ENCODE measurements around the gene CYB561. TPM values are rescaled to one million over a fixed set of nuclear protein-coding genes. Genes with fewer than 3 reads are reported as not detected.

The CYB561 gene
- total RNA-seq, 1 experiment from 2014 or later = 67.6 TPM

DNA sequence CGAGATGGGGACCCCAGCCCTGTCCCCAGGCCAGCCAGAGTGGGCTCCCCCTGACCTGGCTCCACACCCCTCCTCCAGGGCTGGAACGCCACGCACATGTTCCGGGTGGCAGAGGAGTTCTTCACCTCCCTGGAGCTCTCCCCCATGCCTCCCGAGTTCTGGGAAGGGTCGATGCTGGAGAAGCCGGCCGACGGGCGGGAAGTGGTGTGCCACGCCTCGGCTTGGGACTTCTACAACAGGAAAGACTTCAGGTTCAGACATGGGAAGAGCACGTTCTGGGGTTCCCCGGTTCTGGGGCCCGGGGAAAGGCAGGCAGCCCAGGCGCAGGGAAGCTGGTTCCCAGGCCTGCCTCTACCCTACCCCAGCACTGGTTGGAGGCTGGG, 35.4 kb upstream of the CYB561 start:
- no peak overlapping the region for H2AFZ ChIP-seq (ENCODE audit: low read depth, low read length, poor library complexity, severe bottlenecking)
- ATAC-seq (no peak), DNase-seq (ENCODE audit: low read depth, low spot score) (no peak)
- no peak overlapping the region for H3K9ac ChIP-seq (ENCODE audit: low read length)
- no peak for TF ChIP-seq SIN3A (IDR thresholded peaks at IDR 0.05; ENCODE audit: low read depth)
- no peak for TF ChIP-seq ZFX (IDR thresholded peaks at IDR 0.05)
- TF ChIP-seq, protein P1, sequence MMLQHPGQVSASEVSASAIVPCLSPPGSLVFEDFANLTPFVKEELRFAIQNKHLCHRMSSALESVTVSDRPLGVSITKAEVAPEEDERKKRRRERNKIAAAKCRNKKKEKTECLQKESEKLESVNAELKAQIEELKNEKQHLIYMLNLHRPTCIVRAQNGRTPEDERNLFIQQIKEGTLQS (IDR thresholded peaks at IDR 0.05) = no peak
- TF ChIP-seq ELF1 (IDR thresholded peaks at IDR 0.05; ENCODE audit: borderline replicate concordance, low read depth) = no peak
- TF ChIP-seq TCF7L2 (IDR thresholded peaks at IDR 0.05; ENCODE audit: borderline replicate concordance, extremely low read depth, insufficient read depth, insufficient read length) = no peak
- H4K20me1 ChIP-seq (ENCODE audit: insufficient read depth) = no peaks in the 10 kb centered on the region
- H3K9me2 ChIP-seq (ENCODE audit: insufficient read depth) = no peaks in the 10 kb centered on the region
- H3K36me3 ChIP-seq (ENCODE audit: control insufficient read depth in 1 of 2, insufficient read depth in 2 of 2, low read length in 2 of 2) = no peaks in the 10 kb centered on the region
- H3K4me1 ChIP-seq (ENCODE audit: control insufficient read depth in 1 of 2, insufficient read depth in 2 of 2, low read length in 2 of 2) = peaks cover 13 to 36% of the 10 kb centered on the region in 2 experiments
- ChIA-PET RAD21 (ENCODE audit: low non-redundant PET in 1 of 2, low total read pairs in 2 of 2, uncharacterized antibody in 2 of 2, unreplicated experiment in 2 of 2) (no interaction called here), CTCF (interaction anchor here (0.7 to 5.7 kb wide), 5 partner anchors 13 to 56 kb away, joined by 3 to 92 read pairs (median 5); no protein-coding TSS in a partner anchor), POLR2A (no interaction called here)
- H3K27me3 ChIP-seq (ENCODE audit: insufficient read depth, low read length) = no peaks in the 10 kb centered on the region
- H3K27ac ChIP-seq (ENCODE audit: low read depth, low read length) = no peak overlapping the region
- no peak overlapping the region for H3K4me3 ChIP-seq (replicated peaks in 1 of 2; ENCODE audit: low read depth in 1 of 2, low read length in 2 of 2)
- H3K79me2 ChIP-seq (ENCODE audit: insufficient read depth, low read length) = no peaks in the 10 kb centered on the region
- H3K9me3 ChIP-seq (ENCODE audit: control insufficient read depth in 1 of 2, insufficient read depth in 1 of 2, low read depth in 1 of 2, low read length in 2 of 2) = no peaks in the 10 kb centered on the region
- H3K4me2 ChIP-seq (ENCODE audit: low read length) = no peak overlapping the region
- BruUV-seq (replicated peaks) = no TSS peak
- intact Hi-C loops (cut with micrococcal nuclease) = no loop called here

DNA sequence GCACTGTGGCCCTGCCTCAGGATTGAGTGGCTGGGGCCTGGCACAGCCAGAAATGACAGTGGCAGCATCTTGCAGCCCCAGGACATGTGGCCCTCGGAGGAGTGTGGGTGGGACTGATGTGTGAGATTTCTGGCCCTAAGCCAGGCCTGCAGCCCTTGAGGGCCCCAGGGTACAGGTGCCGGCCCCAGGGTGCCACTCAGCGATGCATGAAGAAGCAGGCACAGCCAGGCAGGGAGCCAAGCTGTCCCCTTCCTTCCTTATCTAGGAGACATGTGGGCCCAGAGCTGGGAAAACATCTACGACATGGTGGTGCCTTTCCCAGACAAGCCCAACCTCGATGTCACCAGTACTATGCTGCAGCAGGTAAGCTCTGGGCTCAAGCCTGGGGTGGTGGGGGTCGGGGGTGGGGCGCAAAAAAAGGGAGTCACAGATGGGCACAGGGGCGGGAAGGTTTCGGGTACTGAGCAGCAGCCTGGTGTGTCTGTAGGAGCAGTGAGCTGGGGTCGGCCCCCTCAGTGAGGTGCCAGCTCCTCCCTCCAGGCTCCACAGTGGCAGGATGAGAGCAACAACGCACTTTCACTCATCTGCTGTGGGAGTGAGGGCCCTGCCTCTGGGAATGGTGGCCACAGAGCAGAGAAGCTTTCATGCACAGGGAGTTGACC, 34.9 kb upstream of the CYB561 start:
- H3K9me3 ChIP-seq (ENCODE audit: control insufficient read depth in 1 of 2, insufficient read depth in 1 of 2, low read depth in 1 of 2, low read length in 2 of 2) = no peaks in the 10 kb centered on the region
- no peak overlapping the region for H3K4me2 ChIP-seq (ENCODE audit: low read length)
- H2AFZ ChIP-seq (ENCODE audit: low read depth, low read length, poor library complexity, severe bottlenecking) = no peak overlapping the region
- no peak for ATAC-seq
- no peaks in the 10 kb centered on the region for H3K36me3 ChIP-seq (ENCODE audit: control insufficient read depth in 1 of 2, insufficient read depth in 2 of 2, low read length in 2 of 2)
- no peak overlapping the region for H3K27ac ChIP-seq (ENCODE audit: low read depth, low read length)
- RAD21 ChIA-PET (ENCODE audit: low non-redundant PET in 1 of 2, low total read pairs in 2 of 2, uncharacterized antibody in 2 of 2, unreplicated experiment in 2 of 2) = no interaction called here
- H3K4me1 ChIP-seq (ENCODE audit: control insufficient read depth in 1 of 2, insufficient read depth in 2 of 2, low read length in 2 of 2) = peaks cover 13 to 42% of the 10 kb centered on the region in 2 experiments
- POLR2A ChIA-PET = interaction anchor here (0.8 kb wide), 1 partner anchor 36 kb away, joined by 8 read pairs; no protein-coding TSS in a partner anchor
- DNase-seq (ENCODE audit: low read depth, low spot score) = no peak
- H4K20me1 ChIP-seq (ENCODE audit: insufficient read depth) = no peaks in the 10 kb centered on the region
- no peaks in the 10 kb centered on the region for H3K27me3 ChIP-seq (ENCODE audit: insufficient read depth, low read length)
- intact Hi-C loops (cut with micrococcal nuclease) = no loop called here
- H3K4me3 ChIP-seq (replicated peaks in 1 of 2; ENCODE audit: low read depth in 1 of 2, low read length in 2 of 2) = no peak overlapping the region
- BruUV-seq (replicated peaks) = no TSS peak
- no peaks in the 10 kb centered on the region for H3K9me2 ChIP-seq (ENCODE audit: insufficient read depth)
- CTCF ChIA-PET = interaction anchor here (0.7 to 5.7 kb wide), 5 partner anchors 13 to 55 kb away, joined by 3 to 92 read pairs (median 3); no protein-coding TSS in a partner anchor
- H3K9ac ChIP-seq (ENCODE audit: low read length) = no peak overlapping the region
- H3K79me2 ChIP-seq (ENCODE audit: insufficient read depth, low read length) = no peaks in the 10 kb centered on the region
- TF ChIP-seq YY1 (IDR thresholded peaks at IDR 0.05; ENCODE audit: extremely low read depth, insufficient replicate concordance, low read depth, low read length) (no peak), SP1 (IDR thresholded peaks at IDR 0.05; ENCODE audit: low read depth) (no peak), EZH2 (IDR thresholded peaks at IDR 0.05) (no peak), SIN3A (IDR thresholded peaks at IDR 0.05; ENCODE audit: low read depth) (no peak), FOSL1 (IDR thresholded peaks at IDR 0.05; ENCODE audit: low read depth) (no peak), POLR2AphosphoS5 (IDR thresholded peaks at IDR 0.05; ENCODE audit: low read depth, low read length) (no peak), SRF (IDR thresholded peaks at IDR 0.05; ENCODE audit: low read depth) (no peak)
- TF ChIP-seq, protein P2, sequence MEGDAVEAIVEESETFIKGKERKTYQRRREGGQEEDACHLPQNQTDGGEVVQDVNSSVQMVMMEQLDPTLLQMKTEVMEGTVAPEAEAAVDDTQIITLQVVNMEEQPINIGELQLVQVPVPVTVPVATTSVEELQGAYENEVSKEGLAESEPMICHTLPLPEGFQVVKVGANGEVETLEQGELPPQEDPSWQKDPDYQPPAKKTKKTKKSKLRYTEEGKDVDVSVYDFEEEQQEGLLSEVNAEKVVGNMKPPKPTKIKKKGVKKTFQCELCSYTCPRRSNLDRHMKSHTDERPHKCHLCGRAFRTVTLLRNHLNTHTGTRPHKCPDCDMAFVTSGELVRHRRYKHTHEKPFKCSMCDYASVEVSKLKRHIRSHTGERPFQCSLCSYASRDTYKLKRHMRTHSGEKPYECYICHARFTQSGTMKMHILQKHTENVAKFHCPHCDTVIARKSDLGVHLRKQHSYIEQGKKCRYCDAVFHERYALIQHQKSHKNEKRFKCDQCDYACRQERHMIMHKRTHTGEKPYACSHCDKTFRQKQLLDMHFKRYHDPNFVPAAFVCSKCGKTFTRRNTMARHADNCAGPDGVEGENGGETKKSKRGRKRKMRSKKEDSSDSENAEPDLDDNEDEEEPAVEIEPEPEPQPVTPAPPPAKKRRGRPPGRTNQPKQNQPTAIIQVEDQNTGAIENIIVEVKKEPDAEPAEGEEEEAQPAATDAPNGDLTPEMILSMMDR (IDR thresholded peaks at IDR 0.05 in 2 of 3, conservative IDR thresholded peaks at IDR 0.05 in 1 of 3; ENCODE audit: borderline replicate concordance in 1 of 3, insufficient read depth in 1 of 3, low read depth in 2 of 3, low read length in 2 of 3) = no peak
- TF ChIP-seq, protein P3, sequence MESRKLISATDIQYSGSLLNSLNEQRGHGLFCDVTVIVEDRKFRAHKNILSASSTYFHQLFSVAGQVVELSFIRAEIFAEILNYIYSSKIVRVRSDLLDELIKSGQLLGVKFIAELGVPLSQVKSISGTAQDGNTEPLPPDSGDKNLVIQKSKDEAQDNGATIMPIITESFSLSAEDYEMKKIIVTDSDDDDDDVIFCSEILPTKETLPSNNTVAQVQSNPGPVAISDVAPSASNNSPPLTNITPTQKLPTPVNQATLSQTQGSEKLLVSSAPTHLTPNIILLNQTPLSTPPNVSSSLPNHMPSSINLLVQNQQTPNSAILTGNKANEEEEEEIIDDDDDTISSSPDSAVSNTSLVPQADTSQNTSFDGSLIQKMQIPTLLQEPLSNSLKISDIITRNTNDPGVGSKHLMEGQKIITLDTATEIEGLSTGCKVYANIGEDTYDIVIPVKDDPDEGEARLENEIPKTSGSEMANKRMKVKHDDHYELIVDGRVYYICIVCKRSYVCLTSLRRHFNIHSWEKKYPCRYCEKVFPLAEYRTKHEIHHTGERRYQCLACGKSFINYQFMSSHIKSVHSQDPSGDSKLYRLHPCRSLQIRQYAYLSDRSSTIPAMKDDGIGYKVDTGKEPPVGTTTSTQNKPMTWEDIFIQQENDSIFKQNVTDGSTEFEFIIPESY (IDR thresholded peaks at IDR 0.05; ENCODE audit: extremely low read depth, insufficient replicate concordance, low read length) = no peak
- TF ChIP-seq, protein P4, sequence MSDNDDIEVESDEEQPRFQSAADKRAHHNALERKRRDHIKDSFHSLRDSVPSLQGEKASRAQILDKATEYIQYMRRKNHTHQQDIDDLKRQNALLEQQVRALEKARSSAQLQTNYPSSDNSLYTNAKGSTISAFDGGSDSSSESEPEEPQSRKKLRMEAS (IDR thresholded peaks at IDR 0.05) = no peak

All from HCT116 (cell line).